Right ventricle myocardium superior (tissue), 1 donor: Measurements from ENCODE around the gene RBMX2. TPM values are rescaled to one million over a fixed set of nuclear protein-coding genes. Genes with fewer than 3 reads are reported as not detected.
"Not testable (repeated sequence)": the region's sequence is repeated elsewhere in the genome, so short reads cannot be mapped to it uniquely, and the experiment has no call there.

Experiments
- ATAC-seq: fragments of 200-7000 bp; cut with Tn5 transposase; one replicate; pipeline ENCODE4 v1.9.1; 2020; ENCODE audit warnings: mild to moderate bottlenecking; ENCODE audit not compliant: poor library complexity
- DNase-seq: peaks from one replicate; pipeline ENCODE4 v3.0.0-alpha.2; 2020
- intact Hi-C: fragments of 100-400 bp; cut with DNase I; formaldehyde crosslinking; loops from one replicate; pipeline ENCODE4 v1.11.2; 2022
- total RNA-seq: library from RNA; stranded (reverse); fragmentation: NEBNext Ultra II Directional; extraction: Animal tissue kit (Norgen Biotek cat#: 25700); gene quantifications from one replicate; pipeline ENCODE4 v1.2.1, GENCODE V29; 2021
- donor health status: DM: no; HTN: yes; CAD: no; lungs with severe emphysema.

RBMX2 gene
- total RNA-seq, 1 donor from 2014 or later = 10.9 TPM

DNA sequence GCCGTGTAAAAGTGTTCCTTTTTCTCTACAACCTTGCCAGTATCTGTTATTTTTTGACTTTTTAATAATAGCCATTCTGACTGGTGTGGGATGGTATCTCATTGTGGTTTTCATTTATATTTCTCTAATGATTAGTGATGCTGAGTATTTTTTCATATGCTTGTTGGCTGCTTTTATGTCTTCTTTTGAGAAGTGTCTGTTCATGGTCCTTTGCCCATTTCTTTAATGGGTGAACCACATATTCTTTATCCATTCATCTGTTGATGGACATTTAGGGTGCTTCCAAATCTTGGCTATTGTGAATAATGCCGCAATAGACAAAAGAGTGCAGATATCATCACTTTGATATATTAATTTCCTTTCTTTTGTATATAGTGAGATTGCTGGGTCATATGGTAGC lies 36.2 kb downstream of the RBMX2 start:
- DNase-seq, ATAC-seq, intact Hi-C loops: not testable (repeated sequence)

DNA sequence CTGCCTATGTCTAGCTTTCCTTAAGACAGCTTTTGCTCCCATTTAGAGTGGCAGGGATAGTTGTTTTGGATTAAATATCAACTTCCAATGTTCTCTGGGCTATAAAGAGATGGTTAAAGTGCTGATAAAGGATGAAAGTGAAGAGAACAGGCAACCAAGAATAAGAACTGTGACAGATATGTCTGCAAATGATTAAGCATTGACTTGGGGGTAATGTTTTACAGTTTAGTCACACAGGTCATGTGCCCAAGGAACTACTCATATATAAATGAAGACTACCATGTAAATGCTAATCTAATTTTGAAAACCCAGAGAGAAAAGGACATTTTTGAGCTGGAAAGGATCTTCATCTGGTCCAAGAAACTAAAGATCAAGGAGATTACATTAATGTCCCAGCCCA lies 42.1 kb downstream of the RBMX2 start:
- DNase-seq = no peak
- no peak for ATAC-seq
- intact Hi-C loops = no loop called here

DNA sequence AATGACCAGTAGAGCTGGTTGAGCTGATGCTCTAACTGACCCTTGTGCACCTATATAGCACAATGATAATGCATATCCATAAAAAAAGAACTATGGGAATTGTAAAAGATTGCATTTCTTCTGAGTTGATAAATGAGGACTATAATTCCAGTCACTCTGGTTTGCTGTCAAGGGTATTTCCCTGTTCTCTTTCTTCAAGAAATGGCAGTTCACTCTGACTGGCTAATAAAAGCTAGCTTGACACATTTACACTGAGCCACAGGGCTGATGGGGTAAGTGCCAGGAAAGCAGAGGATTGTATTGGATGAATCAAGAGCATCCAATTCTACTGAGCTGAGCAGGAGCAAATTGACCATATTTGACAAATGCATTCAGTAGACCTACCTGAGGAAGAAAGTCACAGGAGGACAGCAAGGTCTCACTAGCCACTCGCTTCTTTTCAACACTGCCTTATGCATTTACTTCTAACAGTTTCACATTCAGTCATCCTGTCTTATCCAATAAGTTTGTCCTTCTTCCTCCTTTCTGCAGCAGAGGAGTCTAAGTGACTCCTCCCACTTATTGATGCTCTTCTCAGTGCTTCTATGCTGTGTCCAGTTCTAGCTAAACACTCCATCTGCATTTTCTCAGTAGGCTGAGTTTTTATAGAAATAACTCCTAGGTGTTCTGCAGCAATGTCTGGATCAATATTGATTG lies 43.0 kb downstream of the RBMX2 start:
- intact Hi-C loops = no loop called here
- ATAC-seq = no peak
- DNase-seq = no peak

DNA sequence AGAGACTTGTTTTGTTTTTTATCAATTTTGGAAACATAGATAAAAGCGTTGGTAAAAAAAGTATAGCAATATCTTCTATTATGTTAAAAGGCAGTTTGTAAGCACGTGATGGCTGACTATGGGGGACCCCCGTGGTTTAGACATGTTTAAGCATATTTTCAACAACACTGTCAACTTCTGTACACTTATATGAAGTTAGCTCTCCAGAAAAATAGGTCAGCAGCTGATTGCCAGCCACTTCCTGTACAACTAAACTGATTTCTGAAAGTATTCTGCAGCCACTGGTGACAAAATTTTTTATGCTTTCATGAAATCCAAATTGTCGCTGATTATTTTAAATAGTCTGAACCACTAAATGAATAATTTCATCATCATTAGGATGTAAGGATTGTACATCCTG lies 45.2 kb downstream of the RBMX2 start:
- intact Hi-C loops = no loop called here
- DNase-seq (no peak), ATAC-seq (no peak)

Other genes with a start within 250 kb of the RBMX2 start
- 142 TPM for gene AIFM1, start 236.1 kb upstream of the RBMX2 start, total RNA-seq
- 0.24 TPM for gene RAB33A, start 230.0 kb upstream of the RBMX2 start, total RNA-seq
- gene ZNF280C, start 133.1 kb upstream of the RBMX2 start, total RNA-seq = 1.0 TPM
- gene SLC25A14, start 62.1 kb upstream of the RBMX2 start, total RNA-seq = 4.6 TPM
- gene GPR119, start 16.3 kb upstream of the RBMX2 start, total RNA-seq = not detected